Activated naive CD8-positive, alpha-beta T cell treated with anti-CD3 and anti-CD28 coated beads, Interleukin-2, amount 50 U/mL, for 24 hours (primary cell): ENCODE results near the gene ADAMTS2.
"Not testable (repeated sequence)": the region's sequence is repeated elsewhere in the genome, so short reads cannot be mapped to it uniquely, and the experiment has no call there.

Source experiments
- ATAC-seq: fragments of 150-1000 bp; cut with Tn5 transposase; one replicate; pipeline ENCODE4 v1.10.0; 2021
- DNase-seq: peaks from one replicate; pipeline ENCODE4 v3.0.0; 2021
- H3K27ac Mint-ChIP-seq: one replicate; pipeline ENCODE4 v1.8.0; 2021; ENCODE audit warnings: mild to moderate bottlenecking, mixed read lengths
- H3K27me3 Mint-ChIP-seq: one replicate; pipeline ENCODE4 v1.8.0; 2021; ENCODE audit warnings: mixed read lengths
- H3K36me3 Mint-ChIP-seq: one replicate; pipeline ENCODE4 v1.8.0; 2021; ENCODE audit warnings: low read depth, mixed read lengths
- H3K4me1 Mint-ChIP-seq: one replicate; pipeline ENCODE4 v1.8.0; 2021; ENCODE audit warnings: mixed read lengths
- H3K4me3 Mint-ChIP-seq: one replicate; pipeline ENCODE4 v1.8.0; 2021; ENCODE audit warnings: mild to moderate bottlenecking, moderate library complexity, mixed read lengths
- H3K9me3 Mint-ChIP-seq: one replicate; pipeline ENCODE4 v1.8.0; 2021; ENCODE audit warnings: mixed read lengths

ADAMTS2 gene

DNA sequence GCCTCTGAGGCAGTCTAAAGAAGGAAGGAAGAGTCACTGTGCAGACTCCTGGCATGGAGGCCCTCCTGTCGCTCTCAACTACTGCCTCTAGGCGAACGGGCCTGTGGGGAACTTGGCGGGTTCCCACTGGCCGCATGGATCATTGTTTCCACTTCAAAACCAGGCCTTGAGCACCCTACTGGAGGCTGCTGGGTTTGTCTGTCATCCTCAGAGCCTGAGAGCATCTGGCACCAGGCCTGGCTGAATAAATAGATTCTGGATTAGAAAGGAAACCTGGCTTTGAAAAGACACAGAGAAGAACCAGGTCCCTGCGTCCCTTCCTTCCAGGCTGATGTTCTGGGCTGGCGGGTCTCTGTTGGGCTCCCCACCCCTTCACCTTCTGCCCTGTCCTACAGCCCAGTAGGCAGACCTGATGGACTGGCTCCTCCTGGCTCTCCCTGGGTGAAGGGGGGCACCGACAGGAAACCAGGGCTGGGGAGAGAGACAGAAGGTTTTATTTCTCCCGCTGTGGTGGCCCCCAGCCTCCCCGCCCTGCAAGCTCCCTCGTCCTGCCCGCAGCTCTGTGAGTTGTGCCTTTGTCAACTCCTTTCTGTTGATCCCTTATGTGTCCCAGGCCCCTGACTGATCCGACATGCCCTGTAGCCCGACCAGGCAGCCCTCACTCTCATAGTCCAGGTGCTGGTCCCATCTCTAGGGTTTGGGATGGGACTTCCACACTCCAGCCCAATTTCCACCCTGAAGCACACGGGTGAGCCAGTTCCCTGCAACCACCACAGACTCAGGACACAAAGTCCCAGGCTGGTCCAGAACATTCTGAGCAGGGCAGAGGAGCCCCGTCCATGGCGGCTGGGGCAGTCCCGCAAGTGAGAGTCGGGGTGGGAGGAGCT is 50.1 kb downstream of the ADAMTS2 start:
- Mint-ChIP-seq H3K27ac (no peak overlapping the region), H3K4me3 (no peak overlapping the region), H3K27me3 (peaks cover 1% of the 10 kb centered on the region), H3K36me3 (no peaks in the 10 kb centered on the region), H3K9me3 (peaks cover 8% of the 10 kb centered on the region), H3K4me1 (no peaks in the 10 kb centered on the region)
- ATAC-seq (no peak), DNase-seq (no peak)

DNA sequence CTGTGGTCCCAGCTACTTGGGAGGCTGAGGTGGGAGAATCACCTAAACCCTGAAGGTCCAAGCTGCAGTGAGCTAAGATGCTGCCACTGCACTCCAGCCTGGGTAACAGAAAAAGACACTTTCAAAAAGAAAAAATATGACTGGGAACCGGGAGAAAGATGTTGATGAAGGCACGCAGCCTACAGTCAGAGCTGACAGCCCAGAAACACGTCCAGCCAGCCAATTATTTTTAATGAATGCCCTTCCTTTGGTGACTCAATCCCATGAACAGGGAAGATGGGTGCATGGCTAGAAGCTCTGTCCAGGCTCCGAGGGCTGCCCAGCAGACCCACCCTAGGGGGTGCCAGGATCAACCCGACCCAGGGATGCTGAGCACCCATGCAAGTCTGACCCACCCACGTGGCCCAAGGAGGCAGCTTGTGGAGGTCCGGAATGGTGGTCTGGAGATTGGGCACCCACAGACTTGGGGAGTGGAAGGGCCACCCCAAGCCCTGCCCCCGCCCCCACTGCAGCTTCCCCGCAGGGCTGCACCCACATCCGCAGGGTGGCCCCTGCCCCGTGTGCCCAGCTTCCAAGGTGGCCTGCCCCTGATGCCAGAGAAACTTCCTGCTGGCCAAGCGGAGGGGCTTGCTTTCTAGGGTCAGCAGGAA is 51.0 kb downstream of the ADAMTS2 start:
- Mint-ChIP-seq H3K27ac (no peak overlapping the region), H3K4me3 (no peak overlapping the region), H3K27me3 (peaks cover 1% of the 10 kb centered on the region), H3K9me3 (peaks cover 8% of the 10 kb centered on the region), H3K4me1 (no peaks in the 10 kb centered on the region), H3K36me3 (no peaks in the 10 kb centered on the region)
- ATAC-seq (no peak), DNase-seq (no peak)

DNA sequence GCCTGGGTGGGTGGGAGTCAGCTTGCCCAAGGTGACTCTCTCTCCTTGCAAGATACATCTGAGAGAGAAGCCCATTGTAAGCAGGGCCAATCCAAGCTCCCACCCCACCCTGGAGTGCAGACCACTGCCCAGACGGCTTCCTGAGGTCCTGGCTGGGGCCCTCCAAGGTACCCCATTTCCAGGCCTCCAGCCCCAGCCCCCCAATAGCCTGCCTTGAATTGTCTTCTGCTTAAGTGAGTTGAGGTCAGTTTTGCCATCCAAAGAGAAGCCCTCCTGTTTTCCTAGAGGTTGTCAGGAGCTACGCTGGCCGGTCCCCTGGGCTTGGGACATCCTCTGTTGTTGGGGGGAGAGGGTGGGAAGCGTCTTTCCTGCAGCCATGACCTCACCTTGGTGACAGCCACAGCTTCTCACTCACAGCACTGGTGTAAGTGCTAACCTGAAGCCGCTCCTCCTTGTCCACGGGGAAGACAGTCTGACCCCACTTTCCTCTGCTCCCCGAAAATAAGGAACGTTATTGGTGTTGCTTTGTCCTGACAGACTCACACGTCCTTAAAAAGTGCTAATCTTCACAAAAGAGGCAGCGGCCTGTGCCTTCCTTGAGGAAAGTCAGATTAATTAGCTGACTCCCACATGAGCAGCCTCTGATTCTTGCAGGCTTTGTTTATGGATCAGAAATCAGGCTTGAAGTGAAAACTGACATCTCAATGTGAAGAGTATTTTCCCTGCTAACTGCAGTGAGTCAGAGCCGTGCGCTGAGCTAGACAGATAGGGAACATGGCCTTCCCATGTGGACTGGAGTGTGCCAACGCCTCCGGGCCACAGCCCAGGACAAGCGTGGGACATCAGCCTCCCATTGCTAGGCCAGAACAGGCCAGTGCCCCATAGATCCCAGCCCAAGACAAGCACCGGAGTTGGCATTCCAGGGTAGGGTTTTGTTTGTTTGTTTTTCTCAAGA is 52.3 kb downstream of the ADAMTS2 start:
- H3K4me3 Mint-ChIP-seq: no peak overlapping the region
- no peaks in the 10 kb centered on the region for H3K27me3 Mint-ChIP-seq
- H3K36me3 Mint-ChIP-seq: no peaks in the 10 kb centered on the region
- ATAC-seq (no peak), DNase-seq (no peak)
- no peak overlapping the region for H3K27ac Mint-ChIP-seq
- no peaks in the 10 kb centered on the region for H3K4me1 Mint-ChIP-seq
- no peaks in the 10 kb centered on the region for H3K9me3 Mint-ChIP-seq

DNA sequence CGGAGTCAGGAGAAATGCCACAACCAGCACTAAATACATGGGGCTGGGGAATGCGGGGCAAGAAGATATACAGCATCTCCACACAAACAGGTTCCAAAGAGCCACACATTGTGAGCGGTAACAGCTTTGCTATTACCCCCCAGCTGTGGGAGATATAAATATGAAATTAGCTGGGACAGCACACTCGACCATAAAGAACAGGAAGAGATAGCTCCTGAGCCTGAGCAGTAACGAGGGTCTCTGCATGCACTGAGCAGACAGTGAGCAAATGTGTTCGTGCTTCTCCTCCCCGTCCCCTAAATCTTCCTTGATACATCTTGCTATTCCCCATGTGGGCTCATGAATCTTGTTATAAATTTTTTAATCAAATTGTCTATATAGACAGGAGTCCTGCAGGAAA is 53.1 kb downstream of the ADAMTS2 start:
- H3K9me3 Mint-ChIP-seq: no peaks in the 10 kb centered on the region

DNA sequence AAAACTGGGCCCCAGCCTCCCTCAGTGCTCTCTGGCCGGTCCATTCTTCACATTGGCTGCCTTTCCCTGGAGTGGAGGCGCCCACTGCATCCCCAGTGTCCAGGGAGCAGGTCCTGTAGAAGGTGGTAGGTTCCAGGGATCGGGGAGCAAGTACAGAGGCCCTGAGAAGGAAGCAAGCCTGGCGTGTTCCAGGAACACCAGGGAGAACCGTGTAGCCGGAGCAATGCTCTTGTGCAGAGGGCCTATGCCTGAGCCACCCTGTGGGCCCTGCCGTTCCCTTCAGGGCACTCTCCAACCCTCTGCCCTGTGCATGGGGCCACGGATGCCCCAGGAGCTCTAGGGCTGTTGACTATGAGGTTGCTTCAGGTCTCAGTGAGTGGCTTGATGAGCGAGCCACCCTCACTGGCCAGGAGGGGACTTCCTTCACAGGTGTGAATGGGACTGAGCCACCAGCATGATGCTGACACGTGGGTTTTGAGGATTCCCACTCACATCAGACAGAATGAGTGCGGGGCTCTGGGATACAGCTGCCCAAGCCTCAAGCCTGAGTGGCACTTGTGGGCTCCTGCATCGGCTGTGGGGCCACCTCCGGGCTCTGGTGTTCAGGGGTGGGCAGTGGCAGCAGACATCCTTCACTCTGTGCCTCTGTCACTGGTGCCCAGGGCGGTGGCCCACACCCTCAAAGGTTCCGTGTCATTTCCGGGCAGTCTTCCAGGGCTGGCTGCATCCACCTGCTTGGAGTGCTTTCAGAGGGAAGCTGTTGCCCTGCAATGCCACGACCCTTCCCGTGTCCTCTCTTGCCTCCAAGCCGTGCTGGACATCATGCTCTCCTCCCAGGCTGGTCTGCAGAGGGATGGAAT is 54.4 kb downstream of the ADAMTS2 start:
- no peak for ATAC-seq
- H3K9me3 Mint-ChIP-seq: no peaks in the 10 kb centered on the region
- no peaks in the 10 kb centered on the region for H3K4me1 Mint-ChIP-seq
- H3K27me3 Mint-ChIP-seq: no peaks in the 10 kb centered on the region
- H3K27ac Mint-ChIP-seq: no peak overlapping the region
- DNase-seq: no peak
- no peaks in the 10 kb centered on the region for H3K36me3 Mint-ChIP-seq
- no peak overlapping the region for H3K4me3 Mint-ChIP-seq

More for the DNA sequence above, 53.1 kb downstream of the ADAMTS2 start:
- ATAC-seq (no peak), DNase-seq (no peak)
- Mint-ChIP-seq H3K4me3 (no peak overlapping the region), H3K27me3 (no peaks in the 10 kb centered on the region), H3K36me3 (no peaks in the 10 kb centered on the region), H3K4me1 (no peaks in the 10 kb centered on the region), H3K27ac (no peak overlapping the region)

DNA sequence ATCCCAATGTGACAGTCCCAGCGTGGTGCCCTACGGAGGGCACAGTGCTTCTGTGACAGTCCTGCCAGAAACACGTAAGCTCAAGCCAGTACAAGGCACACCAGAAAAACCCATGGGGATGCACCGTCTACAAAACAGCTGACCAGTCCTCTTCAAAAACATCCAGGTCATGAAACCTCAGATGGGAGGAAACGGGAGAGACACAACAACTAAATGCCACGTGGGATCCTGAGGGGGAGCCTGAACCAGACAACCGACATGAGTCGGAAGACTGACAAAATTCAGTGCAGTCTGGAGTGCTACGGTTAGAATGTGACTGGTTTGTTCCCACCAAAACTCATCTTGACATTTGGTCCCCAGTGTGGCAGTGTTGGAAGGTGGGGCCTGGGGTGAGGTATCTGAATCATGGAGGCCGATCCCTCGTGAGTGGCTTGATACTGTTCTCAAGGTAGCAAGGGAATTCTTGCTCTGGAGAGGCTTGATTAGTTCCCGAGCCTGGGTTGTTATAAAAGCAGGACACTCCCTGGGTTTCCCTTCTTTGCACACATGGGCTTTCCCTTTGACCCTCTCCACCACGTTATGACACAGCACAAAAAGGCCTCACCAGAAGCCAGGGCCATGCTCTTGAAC is 55.4 kb downstream of the ADAMTS2 start:
- no peaks in the 10 kb centered on the region for H3K4me1 Mint-ChIP-seq
- ATAC-seq: no peak
- H3K4me3 Mint-ChIP-seq: no peak overlapping the region
- no peak for DNase-seq
- H3K36me3 Mint-ChIP-seq: no peaks in the 10 kb centered on the region
- no peaks in the 10 kb centered on the region for H3K9me3 Mint-ChIP-seq
- H3K27ac Mint-ChIP-seq: no peak overlapping the region
- no peaks in the 10 kb centered on the region for H3K27me3 Mint-ChIP-seq

DNA sequence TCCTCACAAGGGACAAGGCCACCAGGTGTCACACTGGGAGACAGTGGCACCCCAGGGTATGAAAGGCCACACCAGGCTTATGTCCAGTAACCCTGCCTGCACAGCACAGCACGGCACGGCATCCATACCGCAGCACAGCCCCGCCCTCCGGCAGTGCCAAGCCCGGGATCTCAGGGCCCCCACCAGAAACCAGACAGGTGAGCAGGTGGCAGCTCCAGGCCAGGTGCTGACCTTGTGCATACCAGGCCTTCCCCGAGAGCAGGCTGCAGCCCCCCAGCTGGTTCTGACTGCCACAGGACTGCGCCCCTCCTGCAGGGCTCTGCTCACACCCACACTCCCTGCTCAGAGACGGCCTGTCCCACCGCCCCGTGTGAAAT is 56.5 kb downstream of the ADAMTS2 start:
- Mint-ChIP-seq H3K4me1 (no peaks in the 10 kb centered on the region), H3K9me3 (no peaks in the 10 kb centered on the region), H3K36me3 (no peaks in the 10 kb centered on the region), H3K27ac (no peak overlapping the region), H3K27me3 (no peaks in the 10 kb centered on the region), H3K4me3 (no peak overlapping the region)
- ATAC-seq (no peak), DNase-seq (no peak)

DNA sequence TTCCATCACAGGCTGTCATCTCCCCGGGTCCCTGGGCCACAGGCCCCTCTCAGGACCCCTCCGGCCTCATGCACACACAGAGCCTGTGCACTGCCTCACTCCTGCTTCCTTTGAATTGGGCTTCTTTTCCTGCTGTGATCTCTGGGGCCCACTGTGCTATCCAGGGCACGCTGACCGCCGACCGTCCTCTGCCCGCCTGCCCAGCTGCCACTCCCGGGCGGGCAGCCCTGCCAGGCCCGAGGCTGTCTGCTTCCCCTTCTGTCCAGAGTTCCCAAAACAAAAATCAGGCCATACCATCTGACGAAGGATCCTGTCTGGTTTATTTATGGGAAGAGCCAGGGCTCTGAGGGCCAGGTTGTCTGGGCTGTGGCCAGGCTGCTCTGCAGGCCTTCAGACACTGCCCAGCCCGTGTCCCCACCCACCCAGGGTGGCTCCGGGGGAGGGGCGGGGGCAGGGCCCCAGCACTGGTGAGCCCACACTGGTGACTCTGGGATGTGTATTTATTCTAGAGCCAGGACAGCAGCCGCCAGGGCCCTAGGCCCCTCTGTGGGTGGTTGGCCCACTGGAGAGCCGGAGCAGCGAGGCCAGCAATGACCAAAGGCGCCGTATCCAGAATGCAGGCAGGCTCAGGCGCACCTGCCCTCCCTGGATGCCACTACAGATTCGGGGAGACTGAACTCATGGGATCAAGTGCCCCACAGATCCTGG is 57.0 kb downstream of the ADAMTS2 start:
- H3K9me3 Mint-ChIP-seq: no peaks in the 10 kb centered on the region
- no peak overlapping the region for H3K4me3 Mint-ChIP-seq
- no peaks in the 10 kb centered on the region for H3K36me3 Mint-ChIP-seq
- ATAC-seq (no peak), DNase-seq (no peak)
- no peaks in the 10 kb centered on the region for H3K4me1 Mint-ChIP-seq
- H3K27ac Mint-ChIP-seq: no peak overlapping the region
- H3K27me3 Mint-ChIP-seq: no peaks in the 10 kb centered on the region

DNA sequence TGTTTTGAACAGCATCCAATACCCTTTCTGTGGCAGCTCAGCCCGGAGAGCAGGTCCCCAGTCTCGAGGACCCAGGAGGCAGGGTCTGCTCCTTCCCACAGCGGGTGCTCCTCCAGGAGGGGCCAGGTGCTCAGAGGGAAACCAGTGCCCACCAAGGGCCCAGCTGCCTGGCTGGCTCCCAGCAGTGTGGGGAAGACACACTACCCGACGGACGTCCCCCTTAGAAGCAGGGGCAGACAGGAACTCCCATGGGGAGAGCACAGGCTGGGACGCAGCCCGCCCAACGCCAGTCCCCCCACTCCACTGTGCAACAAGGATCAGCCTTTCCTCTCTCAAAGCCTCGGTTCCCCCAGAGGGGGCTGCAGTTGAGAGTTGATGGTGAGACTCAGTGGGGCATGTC is 57.6 kb downstream of the ADAMTS2 start:
- Mint-ChIP-seq H3K9me3 (no peaks in the 10 kb centered on the region), H3K4me1 (no peaks in the 10 kb centered on the region), H3K36me3 (no peaks in the 10 kb centered on the region), H3K27ac (no peak overlapping the region), H3K27me3 (no peaks in the 10 kb centered on the region), H3K4me3 (no peak overlapping the region)
- ATAC-seq (no peak), DNase-seq (no peak)

DNA sequence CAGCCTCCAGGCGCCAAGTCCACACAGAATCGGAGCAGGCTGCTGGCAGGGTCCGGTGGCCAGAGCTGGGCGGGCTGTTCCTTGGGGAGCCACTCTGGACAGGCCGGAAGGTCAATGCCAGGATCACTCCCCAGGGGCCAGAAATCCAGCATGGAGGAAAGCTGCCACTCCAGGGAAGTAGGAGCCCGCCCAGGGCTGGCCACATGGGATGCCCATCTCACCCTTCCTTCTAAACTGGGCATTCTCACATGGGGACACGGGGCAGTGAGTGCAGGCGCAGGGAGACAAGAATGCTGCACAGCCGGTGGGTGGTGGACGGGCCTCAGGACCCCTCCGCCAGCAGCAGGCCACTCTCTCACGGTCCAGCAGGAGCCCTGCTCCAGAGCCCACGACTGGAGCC is 58.2 kb downstream of the ADAMTS2 start:
- no peak overlapping the region for H3K27ac Mint-ChIP-seq
- no peaks in the 10 kb centered on the region for H3K27me3 Mint-ChIP-seq
- H3K9me3 Mint-ChIP-seq: peaks cover 4% of the 10 kb centered on the region
- H3K4me3 Mint-ChIP-seq: no peak overlapping the region
- ATAC-seq (no peak), DNase-seq (no peak)
- H3K36me3 Mint-ChIP-seq: no peaks in the 10 kb centered on the region
- H3K4me1 Mint-ChIP-seq: no peaks in the 10 kb centered on the region

DNA sequence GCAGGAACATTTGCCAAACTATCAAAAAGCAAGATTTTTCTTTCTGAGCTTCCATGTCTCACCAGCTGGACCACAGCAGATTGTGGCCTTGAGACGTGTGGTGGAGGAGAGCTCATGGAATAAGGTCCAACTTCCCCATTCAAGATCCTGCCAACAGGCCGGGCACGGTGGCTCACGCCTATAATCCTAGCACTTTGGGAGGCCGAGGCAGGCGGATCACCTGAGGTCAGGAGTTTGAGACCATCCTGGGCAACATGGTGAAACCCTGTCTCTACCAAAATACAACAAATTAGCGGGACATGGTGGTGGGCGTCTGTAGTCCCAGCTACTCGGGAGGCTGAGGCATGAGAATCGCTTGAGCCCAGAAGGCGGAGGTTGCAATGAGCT is 59.5 kb downstream of the ADAMTS2 start:
- H3K4me1 Mint-ChIP-seq, H3K9me3 Mint-ChIP-seq, H3K27ac Mint-ChIP-seq, H3K4me3 Mint-ChIP-seq, DNase-seq, ATAC-seq, H3K27me3 Mint-ChIP-seq, H3K36me3 Mint-ChIP-seq: not testable (repeated sequence)

DNA sequence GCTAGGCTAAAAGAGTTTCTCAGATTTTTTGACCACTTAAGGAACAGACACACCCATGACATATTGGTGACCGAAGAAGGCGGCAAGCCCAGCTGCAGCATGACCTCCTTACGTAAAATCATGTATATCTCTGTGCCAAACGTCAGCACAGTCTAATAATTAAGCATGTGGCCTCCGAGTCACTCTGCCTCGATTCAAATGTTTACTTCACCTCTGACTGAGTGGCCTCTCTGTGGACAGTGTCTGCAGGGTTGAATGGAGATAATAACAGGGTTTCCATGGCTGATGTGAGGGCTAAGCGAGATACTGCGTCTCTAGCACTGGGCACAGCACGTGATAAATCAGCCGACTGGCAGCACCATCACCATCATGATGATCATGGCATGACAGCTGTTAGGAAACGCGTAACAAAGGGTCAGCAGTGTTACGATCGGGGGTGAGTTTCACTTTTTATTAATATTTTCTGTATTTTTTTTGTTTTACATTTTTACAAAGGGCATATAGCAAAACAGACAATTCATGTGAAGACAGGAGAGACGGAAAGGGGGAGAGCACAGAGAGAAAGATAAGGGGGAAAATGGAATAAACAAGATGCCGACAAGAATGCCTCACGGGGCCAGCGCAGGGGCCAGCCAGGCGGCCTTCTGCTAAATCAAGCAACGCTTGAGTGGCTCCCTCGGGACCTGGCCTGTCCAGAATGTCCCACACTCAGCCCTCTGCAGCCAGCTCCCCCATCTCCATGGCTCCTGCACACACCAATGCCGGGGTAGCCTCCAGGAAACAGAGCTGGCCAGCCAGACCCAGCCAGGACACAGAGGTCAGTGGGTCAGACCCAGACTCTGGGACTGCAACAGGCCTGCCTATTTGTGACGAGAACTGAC is 60.3 kb downstream of the ADAMTS2 start:
- H3K27ac Mint-ChIP-seq: no peak overlapping the region
- H3K27me3 Mint-ChIP-seq: no peaks in the 10 kb centered on the region
- DNase-seq: no peak
- H3K4me1 Mint-ChIP-seq: no peaks in the 10 kb centered on the region
- H3K9me3 Mint-ChIP-seq: peaks cover 4% of the 10 kb centered on the region
- ATAC-seq: no peak
- no peaks in the 10 kb centered on the region for H3K36me3 Mint-ChIP-seq
- H3K4me3 Mint-ChIP-seq: no peak overlapping the region
